ENCODE measurements around the gene MND1.

DNA sequence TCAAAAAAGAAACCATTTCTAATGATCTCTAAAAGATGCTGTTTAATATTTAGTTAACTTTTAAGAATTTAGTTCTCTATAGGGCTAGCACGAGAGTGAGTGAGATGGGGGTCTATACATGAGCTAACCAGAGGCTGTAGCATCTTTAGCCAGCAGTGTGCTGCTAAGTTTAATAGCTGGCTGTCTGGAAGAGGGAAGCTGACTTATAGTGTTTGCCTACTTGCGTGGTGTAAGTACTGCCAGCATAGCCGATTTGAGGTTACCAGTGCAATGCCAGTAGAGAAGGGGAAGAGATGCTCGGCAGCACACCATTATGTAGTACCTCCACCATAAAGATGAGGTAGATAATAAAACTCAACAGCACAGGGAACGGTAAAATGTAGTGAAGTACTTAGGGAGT is 74.5 kb downstream of the MND1 start:
- TF ChIP-seq, protein P1, sequence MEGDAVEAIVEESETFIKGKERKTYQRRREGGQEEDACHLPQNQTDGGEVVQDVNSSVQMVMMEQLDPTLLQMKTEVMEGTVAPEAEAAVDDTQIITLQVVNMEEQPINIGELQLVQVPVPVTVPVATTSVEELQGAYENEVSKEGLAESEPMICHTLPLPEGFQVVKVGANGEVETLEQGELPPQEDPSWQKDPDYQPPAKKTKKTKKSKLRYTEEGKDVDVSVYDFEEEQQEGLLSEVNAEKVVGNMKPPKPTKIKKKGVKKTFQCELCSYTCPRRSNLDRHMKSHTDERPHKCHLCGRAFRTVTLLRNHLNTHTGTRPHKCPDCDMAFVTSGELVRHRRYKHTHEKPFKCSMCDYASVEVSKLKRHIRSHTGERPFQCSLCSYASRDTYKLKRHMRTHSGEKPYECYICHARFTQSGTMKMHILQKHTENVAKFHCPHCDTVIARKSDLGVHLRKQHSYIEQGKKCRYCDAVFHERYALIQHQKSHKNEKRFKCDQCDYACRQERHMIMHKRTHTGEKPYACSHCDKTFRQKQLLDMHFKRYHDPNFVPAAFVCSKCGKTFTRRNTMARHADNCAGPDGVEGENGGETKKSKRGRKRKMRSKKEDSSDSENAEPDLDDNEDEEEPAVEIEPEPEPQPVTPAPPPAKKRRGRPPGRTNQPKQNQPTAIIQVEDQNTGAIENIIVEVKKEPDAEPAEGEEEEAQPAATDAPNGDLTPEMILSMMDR (IDR thresholded peaks at IDR 0.05), result no peak
- no peak for TF ChIP-seq POLR2A (IDR thresholded peaks at IDR 0.05)

All from lower leg skin (tissue), 3 donors.